ENCODE measurements around the gene SLC22A4.
A peak's percentile ranks its signal among the peaks of the same experiment; 100 is the strongest.

The SLC22A4 gene

GRCh38 chr5:132281856-132282614 lies 12.2 kb upstream of the SLC22A4 start:
- TF ChIP-seq, protein P1, sequence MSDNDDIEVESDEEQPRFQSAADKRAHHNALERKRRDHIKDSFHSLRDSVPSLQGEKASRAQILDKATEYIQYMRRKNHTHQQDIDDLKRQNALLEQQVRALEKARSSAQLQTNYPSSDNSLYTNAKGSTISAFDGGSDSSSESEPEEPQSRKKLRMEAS (IDR thresholded peaks at IDR 0.05; ENCODE audit: low read depth, low read length), result no peak
- no peak for TF ChIP-seq MYC (IDR thresholded peaks at IDR 0.05; ENCODE audit: low read depth, low read length)
- TF ChIP-seq, protein P2, sequence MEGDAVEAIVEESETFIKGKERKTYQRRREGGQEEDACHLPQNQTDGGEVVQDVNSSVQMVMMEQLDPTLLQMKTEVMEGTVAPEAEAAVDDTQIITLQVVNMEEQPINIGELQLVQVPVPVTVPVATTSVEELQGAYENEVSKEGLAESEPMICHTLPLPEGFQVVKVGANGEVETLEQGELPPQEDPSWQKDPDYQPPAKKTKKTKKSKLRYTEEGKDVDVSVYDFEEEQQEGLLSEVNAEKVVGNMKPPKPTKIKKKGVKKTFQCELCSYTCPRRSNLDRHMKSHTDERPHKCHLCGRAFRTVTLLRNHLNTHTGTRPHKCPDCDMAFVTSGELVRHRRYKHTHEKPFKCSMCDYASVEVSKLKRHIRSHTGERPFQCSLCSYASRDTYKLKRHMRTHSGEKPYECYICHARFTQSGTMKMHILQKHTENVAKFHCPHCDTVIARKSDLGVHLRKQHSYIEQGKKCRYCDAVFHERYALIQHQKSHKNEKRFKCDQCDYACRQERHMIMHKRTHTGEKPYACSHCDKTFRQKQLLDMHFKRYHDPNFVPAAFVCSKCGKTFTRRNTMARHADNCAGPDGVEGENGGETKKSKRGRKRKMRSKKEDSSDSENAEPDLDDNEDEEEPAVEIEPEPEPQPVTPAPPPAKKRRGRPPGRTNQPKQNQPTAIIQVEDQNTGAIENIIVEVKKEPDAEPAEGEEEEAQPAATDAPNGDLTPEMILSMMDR (IDR thresholded peaks at IDR 0.05; ENCODE audit: low read depth, low read length), result no peak
- TF ChIP-seq POLR2A (IDR thresholded peaks at IDR 0.05; ENCODE audit: extremely low read depth, insufficient read length), result no peak
- no peak for DNase-seq (ENCODE audit: low read depth)
- no peak overlapping the region for H3K4me3 ChIP-seq (ENCODE audit: low read depth, low read length)

DNA sequence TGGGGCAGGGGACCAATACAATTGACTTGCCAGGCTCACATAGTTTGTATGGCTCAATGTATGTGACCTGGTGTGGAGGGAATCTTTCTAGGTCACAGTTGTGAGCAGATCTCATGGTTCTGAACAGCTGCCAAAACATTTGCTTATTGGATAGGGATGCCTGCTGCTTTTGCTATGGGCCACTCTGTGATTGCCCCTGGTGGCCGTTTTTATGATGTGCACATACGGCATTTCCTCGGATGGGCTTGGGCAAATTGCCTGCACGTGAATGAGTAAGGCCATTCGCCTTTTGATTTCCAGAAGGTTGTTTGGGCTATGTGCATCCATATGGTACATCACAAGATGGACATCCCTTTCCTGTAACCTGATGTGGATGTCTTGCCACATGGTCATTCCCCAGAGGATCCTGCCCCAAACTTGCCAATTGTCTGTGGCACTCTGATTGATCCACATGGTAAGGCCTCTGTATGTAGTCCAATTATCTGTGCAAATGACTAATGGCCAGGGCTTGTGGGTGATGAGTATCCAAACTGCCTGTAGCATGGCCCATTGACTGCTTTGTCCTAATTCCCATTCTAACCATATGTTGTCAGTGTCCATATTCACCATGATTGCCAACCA lies 10.7 kb upstream of the SLC22A4 start:
- DNase-seq (ENCODE audit: low read depth), result peak; percentile 30
- TF ChIP-seq, protein P2 (IDR thresholded peaks at IDR 0.05; ENCODE audit: low read depth, low read length), result peak; percentile 36
- TF ChIP-seq POLR2A (IDR thresholded peaks at IDR 0.05; ENCODE audit: extremely low read depth, insufficient read length), result no peak
- no peak overlapping the region for H3K4me3 ChIP-seq (ENCODE audit: low read depth, low read length)

DNA sequence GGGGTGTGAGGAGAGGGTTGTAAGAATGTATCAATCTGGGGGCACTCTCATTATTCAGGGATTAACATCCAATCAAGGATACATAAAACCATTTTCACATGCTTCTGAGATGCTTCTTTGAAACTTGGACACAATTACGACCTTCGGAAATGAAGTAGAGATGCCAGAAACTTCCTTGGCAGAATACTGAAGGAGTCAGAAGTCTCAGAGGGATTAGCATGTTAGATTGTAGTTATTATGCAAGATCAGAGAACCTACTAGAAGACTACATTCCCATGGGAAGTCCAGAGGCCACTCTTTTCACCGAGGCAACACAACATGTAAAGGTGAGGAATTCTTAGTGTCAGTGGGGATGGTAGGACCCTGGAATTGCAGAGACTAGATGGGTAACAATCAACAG lies 5.1 kb upstream of the SLC22A4 start:
- TF ChIP-seq, protein P1 (IDR thresholded peaks at IDR 0.05; ENCODE audit: low read depth, low read length), result no peak
- TF ChIP-seq MYC (IDR thresholded peaks at IDR 0.05; ENCODE audit: low read depth, low read length) (no peak), POLR2A (IDR thresholded peaks at IDR 0.05; ENCODE audit: extremely low read depth, insufficient read length) (no peak)
- TF ChIP-seq, protein P2 (IDR thresholded peaks at IDR 0.05; ENCODE audit: low read depth, low read length), result no peak
- H3K4me3 ChIP-seq (ENCODE audit: low read depth, low read length), result no peak overlapping the region
- DNase-seq (ENCODE audit: low read depth), result no peak

DNA sequence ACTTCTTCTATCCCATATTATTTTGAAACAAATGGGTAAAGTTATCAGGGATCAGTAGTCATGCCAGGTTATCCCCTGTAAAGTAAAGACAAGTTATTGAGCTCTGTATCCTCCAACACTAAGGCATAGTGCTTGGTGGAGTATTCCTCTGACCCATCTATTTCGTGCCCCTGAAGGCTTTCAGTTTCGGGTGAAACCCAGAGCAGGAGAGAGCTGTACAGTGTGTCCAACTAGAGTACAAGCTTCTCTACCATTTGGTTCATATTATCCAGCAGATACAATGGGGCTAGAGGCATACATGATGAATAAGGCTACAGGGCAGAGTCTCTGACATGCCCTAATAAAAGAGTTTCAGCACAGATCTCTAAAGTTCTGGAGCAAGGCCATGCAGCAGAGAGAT lies 3.2 kb upstream of the SLC22A4 start:
- H3K4me3 ChIP-seq (ENCODE audit: low read depth, low read length), result no peak overlapping the region
- TF ChIP-seq, protein P1 (IDR thresholded peaks at IDR 0.05; ENCODE audit: low read depth, low read length), result no peak
- TF ChIP-seq MYC (IDR thresholded peaks at IDR 0.05; ENCODE audit: low read depth, low read length), result no peak
- TF ChIP-seq POLR2A (IDR thresholded peaks at IDR 0.05; ENCODE audit: extremely low read depth, insufficient read length), result no peak
- TF ChIP-seq, protein P2 (IDR thresholded peaks at IDR 0.05; ENCODE audit: low read depth, low read length), result no peak
- DNase-seq (ENCODE audit: low read depth), result no peak

- TF ChIP-seq, protein P1 (IDR thresholded peaks at IDR 0.05; ENCODE audit: low read depth, low read length), result no peak
- TF ChIP-seq, protein P2 (IDR thresholded peaks at IDR 0.05; ENCODE audit: low read depth, low read length), result no peak
- TF ChIP-seq POLR2A (IDR thresholded peaks at IDR 0.05; ENCODE audit: extremely low read depth, insufficient read length), result peak; percentile 50
- DNase-seq (ENCODE audit: low read depth), result peak; percentile 94
- H3K4me3 ChIP-seq (ENCODE audit: low read depth, low read length), result peak overlapping the region; percentile 57
These were observed 865 bp upstream of the SLC22A4 start for GRCh38 chr5:132293066-132293991.

Measured in NB4 (cell line).